IMR-90 (cell line): ENCODE measurements around the gene PATJ. TPM values are rescaled to one million over a fixed set of nuclear protein-coding genes. Genes with fewer than 3 reads are reported as not detected.

Experiments
- ATAC-seq: fragments of 200-7000 bp; cut with Tn5 transposase; 2 replicates; pipeline ENCODE4 v1.9.1; 2020; ENCODE audit warnings: low read depth, mild to moderate bottlenecking, moderate library complexity
- BruUV-seq: library from RNA; stranded (reverse); fragments of 400-500 nt; replicated peaks from 2 replicates; lab custom pipeline; 2021; lab: Mats Ljungman, UMichigan
- CTCF ChIA-PET: fragments of 300-600 bp; formaldehyde crosslinking; extraction: SDS; loops from one replicate; lab custom pipeline; 2021; ENCODE audit warnings: antibody characterized with exemption; lab: Yijun Ruan, JAX
- POLR2A ChIA-PET: fragments of 300-600 bp; sonication (Branson Sonifier 250); formaldehyde crosslinking; loops from one replicate; lab custom pipeline; 2022; ENCODE audit warnings: antibody characterized with exemption; ENCODE audit not compliant: unreplicated experiment; lab: Charles Lee
- DNase-seq: peaks from one replicate; pipeline ENCODE4 v3.0.0; 2013
- H2AFZ ChIP-seq: replicated peaks from 2 replicates; pipeline ENCODE3; 2013; ENCODE audit warnings: low read length, mild to moderate bottlenecking; ENCODE audit not compliant: poor library complexity
- H2AK5ac ChIP-seq: 2 replicates; pipeline ENCODE4 v1.6.1; 2013; ENCODE audit warnings: low read depth, low read length, inconsistent platforms
- H2AK9ac ChIP-seq: replicated peaks from 2 replicates; pipeline ENCODE3; 2013; ENCODE audit warnings: mild to moderate bottlenecking, low read depth, low read length, moderate library complexity; ENCODE audit not compliant: poor library complexity
- H2BK120ac ChIP-seq: 2 replicates; pipeline ENCODE4 v1.6.1; 2013; ENCODE audit warnings: low read depth, low read length, inconsistent platforms
- H2BK15ac ChIP-seq: 3 replicates; pipeline ENCODE4 v1.6.1; 2013; ENCODE audit warnings: low read depth, low read length, inconsistent platforms
- H2BK20ac ChIP-seq: 2 replicates; pipeline ENCODE4 v1.6.1; 2013; ENCODE audit warnings: low read depth, mild to moderate bottlenecking, inconsistent platforms, low read length, moderate library complexity
- H2BK5ac ChIP-seq: 2 replicates; pipeline ENCODE4 v1.6.1; 2013; ENCODE audit warnings: mild to moderate bottlenecking, low read depth, low read length, inconsistent platforms; ENCODE audit not compliant: poor library complexity, severe bottlenecking
- H3K14ac ChIP-seq: replicated peaks from 2 replicates; pipeline ENCODE4 v1.6.1; 2013; ENCODE audit warnings: low read depth, low read length, inconsistent platforms
- H3K18ac ChIP-seq: 2 replicates; pipeline ENCODE4 v1.6.1; 2013; ENCODE audit warnings: low read depth, low read length, control low read depth
- H3K23ac ChIP-seq: 2 replicates; pipeline ENCODE4 v1.6.1; 2013; ENCODE audit warnings: low read depth, low read length, inconsistent platforms
- H3K27ac ChIP-seq: 2 replicates; pipeline ENCODE4 v1.5.1; 2013; ENCODE audit warnings: mild to moderate bottlenecking, control low read depth, low read length; ENCODE audit not compliant: insufficient read depth
- H3K27me3 ChIP-seq: 2 replicates; pipeline ENCODE4 v1.6.1; 2013; ENCODE audit warnings: low read length; ENCODE audit not compliant: control insufficient read depth, insufficient read depth
- H3K36me3 ChIP-seq: 2 replicates; pipeline ENCODE4 v1.6.1; 2013; ENCODE audit warnings: low read length, mixed read lengths; ENCODE audit not compliant: control insufficient read depth, insufficient read depth
- H3K4ac ChIP-seq: 2 replicates; pipeline ENCODE4 v1.6.1; 2013; ENCODE audit warnings: low read depth, low read length, inconsistent platforms
- H3K4me1 ChIP-seq: 2 replicates; pipeline ENCODE4 v1.6.1; 2013; ENCODE audit warnings: low read length, mixed read lengths; ENCODE audit not compliant: control insufficient read depth, insufficient read depth
- H3K4me2 ChIP-seq: 2 replicates; pipeline ENCODE4 v1.6.1; 2013; ENCODE audit warnings: low read depth, mild to moderate bottlenecking, control low read depth, low read length, moderate library complexity
- H3K4me3 ChIP-seq: 2 replicates; pipeline ENCODE4 v1.5.1; 2013; ENCODE audit warnings: low read depth, mild to moderate bottlenecking, control low read depth, low read length, moderate library complexity; ENCODE audit not compliant: insufficient read depth
- H3K56ac ChIP-seq: 2 replicates; pipeline ENCODE4 v1.6.1; 2013; ENCODE audit warnings: low read length, inconsistent platforms; ENCODE audit not compliant: insufficient read depth; ENCODE audit errors: extremely low read depth
- H3K79me1 ChIP-seq, 2 experiments: 2 replicates each; pipeline ENCODE4 v1.6.1; 2013; ENCODE audit warnings: low read length in 2 of 2, inconsistent platforms in 1 of 2, low read depth in 1 of 2
- H3K9ac ChIP-seq: 2 replicates; pipeline ENCODE4 v1.6.1; 2013; ENCODE audit warnings: low read depth, low read length, control low read depth
- H3K9me1 ChIP-seq: 2 replicates; pipeline ENCODE4 v1.6.1; 2013; ENCODE audit warnings: low read length, inconsistent platforms; ENCODE audit not compliant: insufficient read depth
- H3K9me3 ChIP-seq: 2 replicates; pipeline ENCODE4 v1.6.1; 2013; ENCODE audit warnings: low read length; ENCODE audit not compliant: control insufficient read depth, insufficient read depth
- H4K20me1 ChIP-seq: 2 replicates; pipeline ENCODE4 v1.6.1; 2013; ENCODE audit warnings: low read length, inconsistent platforms; ENCODE audit not compliant: insufficient read depth
- H4K5ac ChIP-seq: 2 replicates; pipeline ENCODE4 v1.6.1; 2013; ENCODE audit warnings: mild to moderate bottlenecking, low read depth, low read length, control low read depth
- H4K8ac ChIP-seq, 2 experiments: 2 replicates each; pipeline ENCODE4 v1.6.1; 2013; ENCODE audit warnings: low read depth in 2 of 2, low read length in 2 of 2, control low read depth in 1 of 2, inconsistent platforms in 1 of 2
- H4K91ac ChIP-seq: 2 replicates; pipeline ENCODE4 v1.6.1; 2013; ENCODE audit warnings: low read depth, low read length, inconsistent platforms; ENCODE audit not compliant: insufficient read depth
- BHLHE40 ChIP-seq: fragments of 150-350 bp; IDR thresholded peaks from 2 replicates; pipeline ENCODE4 v1.6.1; 2016; ENCODE audit warnings: mild to moderate bottlenecking, low read depth, low read length
- CEBPB ChIP-seq: IDR thresholded peaks from 2 replicates; pipeline ENCODE4 v1.6.1; 2012; ENCODE audit warnings: low read depth, low read length, improper control_type of control experiment
- CTCF ChIP-seq: conservative IDR thresholded peaks from 2 replicates; pipeline ENCODE4 v1.5.1; 2012; ENCODE audit warnings: mild to moderate bottlenecking, low read depth, low read length, improper control_type of control experiment
- MAFK ChIP-seq: IDR thresholded peaks from 2 replicates; pipeline ENCODE4 v1.6.1; 2012; ENCODE audit warnings: low read depth, low read length, improper control_type of control experiment
- RAD21 ChIP-seq: IDR thresholded peaks from 2 replicates; pipeline ENCODE4 v1.6.1; 2012; ENCODE audit warnings: low read length, improper control_type of control experiment
- SMC3 ChIP-seq: fragments of 150-350 bp; IDR thresholded peaks from 2 replicates; pipeline ENCODE4 v1.6.1; 2016; ENCODE audit warnings: low read depth, mild to moderate bottlenecking, antibody characterized with exemption, low read length, moderate library complexity
- WGBS, 2 experiments: methylation state at CpG; one replicate each; pipeline versions ENCODE4 v1.1.5 to v1.1.7; 2013; ENCODE audit warnings: missing lambda C conversion rate in 2 of 2; ENCODE audit not compliant: insufficient read length in 1 of 2; ENCODE audit errors: extremely low coverage in 2 of 2; 5-methylcytosine and 5-hydroxymethylcytosine counted together
- dilution Hi-C: fragments of 300-500 bp; cut with HindIII; formaldehyde crosslinking; loops from one replicate; pipeline ENCODE4 v1.14.3; 2018; ENCODE audit warnings: low sequenced_read_pairs; ENCODE audit not compliant: unreplicated experiment
- in situ Hi-C: fragments of 300-500 bp; cut with MboI; formaldehyde crosslinking; loops from 3 replicates; pipeline ENCODE4 v1.14.3; 2019; ENCODE audit warnings: low sequenced_read_pairs, inconsistent platforms, mixed read lengths
- intact Hi-C: fragments of 100-400 bp; cut with micrococcal nuclease; formaldehyde crosslinking; loops from 2 replicates; pipeline ENCODE4 v1.10.0; 2022
- polyA plus RNA-seq, 3 experiments: library from polyadenylated mRNA; depleted of rRNA; stranded (reverse); fragments of >200 nt; gene quantifications; 2 replicates each; pipeline ENCODE4 v1.2.3, GENCODE V29; 2012; ENCODE audit warnings: low replicate concordance in 1 of 3
- total RNA-seq: library from RNA; depleted of rRNA; stranded (reverse); fragments of >200 nt; gene quantifications from 2 replicates; pipeline ENCODE4 v1.2.3, GENCODE V29; 2012

Gene PATJ
- total and polyA plus RNA-seq, 2 of the 4 experiments (the other 2 are of a cell fraction), result 2.0 to 3.4 TPM

GRCh38 chr1:62057641-62058290, 315.5 kb downstream of the PATJ start:
- dilution Hi-C loops, result no loop called here
- H2AFZ ChIP-seq, result no peak overlapping the region
- no peak overlapping the region for H2AK9ac ChIP-seq
- H2BK120ac ChIP-seq, result no peak overlapping the region
- H2BK20ac ChIP-seq, result no peak overlapping the region
- H3K18ac ChIP-seq, result no peak overlapping the region
- no peak overlapping the region for H3K14ac ChIP-seq
- no peaks in the 10 kb centered on the region for H4K20me1 ChIP-seq
- H2BK5ac ChIP-seq, result no peak overlapping the region
- no peaks in the 10 kb centered on the region for H3K79me1 ChIP-seq
- DNase-seq (no peak), ATAC-seq (no peak)
- H3K4me3 ChIP-seq, result no peak overlapping the region
- H3K4me2 ChIP-seq, result no peak overlapping the region
- no peaks in the 10 kb centered on the region for H3K9me3 ChIP-seq
- no peak overlapping the region for H2AK5ac ChIP-seq
- H3K4ac ChIP-seq, result no peak overlapping the region
- H3K9me1 ChIP-seq, result no peaks in the 10 kb centered on the region
- TF ChIP-seq CTCF, result no peak
- no peak for TF ChIP-seq MAFK
- no peak for TF ChIP-seq RAD21
- no peak for TF ChIP-seq SMC3
- TF ChIP-seq CEBPB, result no peak
- TF ChIP-seq BHLHE40, result no peak
- H3K56ac ChIP-seq, result no peak overlapping the region
- H2BK15ac ChIP-seq, result no peak overlapping the region
- no peak overlapping the region for H4K8ac ChIP-seq
- no peak overlapping the region for H4K5ac ChIP-seq
- H4K91ac ChIP-seq, result no peak overlapping the region
- H3K23ac ChIP-seq, result no peak overlapping the region
- ChIA-PET POLR2A (no interaction called here), CTCF (no interaction called here)
- H3K9ac ChIP-seq, result no peak overlapping the region
- H3K27me3 ChIP-seq, result no peaks in the 10 kb centered on the region
- H3K27ac ChIP-seq, result no peak overlapping the region
- no peaks in the 10 kb centered on the region for H3K36me3 ChIP-seq
- no TSS peak for BruUV-seq
- intact Hi-C loops, result no loop called here
- in situ Hi-C loops, result no loop called here
- no peaks in the 10 kb centered on the region for H3K4me1 ChIP-seq
- 43% methylated on average over 2 of the region's 2 CpGs; no CpG with 5 or more reads in 1 of the 2 experiments for WGBS, 2 experiments
